Measurements from ENCODE around the gene RAB39A. TPM values are rescaled to one million over a fixed set of nuclear protein-coding genes. Genes with fewer than 3 reads are reported as not detected.
"Not testable (repeated sequence)": the region's sequence is repeated elsewhere in the genome, so short reads cannot be mapped to it uniquely, and the experiment has no call there.

The RAB39A gene
- total RNA-seq, 4 donors from 2014 or later: 0.69 to 2.5 (median 0.77) TPM

DNA sequence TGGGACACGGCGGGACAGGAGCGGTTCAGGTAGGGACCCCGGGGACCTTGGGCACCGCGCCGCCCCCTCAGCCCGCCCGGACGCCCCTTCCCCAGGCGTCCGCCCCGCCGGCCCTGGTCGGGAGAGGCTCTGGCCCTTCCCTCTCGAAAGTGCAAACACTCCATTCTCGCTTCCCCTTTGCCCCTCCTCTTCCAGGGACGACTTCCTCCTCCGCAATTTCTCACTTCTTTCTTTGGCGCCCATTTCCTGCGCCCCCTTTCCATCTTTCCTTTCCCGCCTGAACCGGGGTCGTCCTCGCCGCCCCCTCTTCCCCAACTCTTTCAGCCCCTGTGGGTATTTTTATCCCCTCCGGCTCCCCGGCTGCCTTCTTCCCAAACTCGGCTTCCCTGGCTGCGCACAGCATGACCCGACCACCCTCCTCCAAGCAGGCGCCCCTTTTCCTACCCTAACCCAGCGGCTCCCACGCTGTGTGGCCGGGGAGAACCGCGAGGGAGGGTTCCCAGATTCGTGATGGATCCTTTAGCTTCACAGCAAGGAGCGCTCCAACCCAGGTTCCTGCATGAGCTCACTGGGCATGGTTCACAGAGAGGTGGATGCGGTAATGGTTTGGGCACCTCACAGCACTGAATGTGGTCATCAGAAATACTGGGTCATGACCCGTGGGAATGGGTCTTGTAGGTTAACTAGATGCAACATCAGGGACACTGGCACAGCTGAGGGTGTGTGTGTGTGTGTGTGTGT is 689 bp downstream of the RAB39A start:
- no peak for DNase-seq (ENCODE audit: extremely low spot score)
- H3K27me3 ChIP-seq: peaks cover 0 to 75% (median 21%) of the 10 kb centered on the region in 4 donors
- peak overlapping the region in 3 of 4 donors; percentile 38 to 46 (median 40) for H3K27ac ChIP-seq (replicated peaks in 1 of 4)
- peaks cover 11 to 16% (median 15%) of the 10 kb centered on the region in 4 donors for H3K4me1 ChIP-seq
- TF ChIP-seq POLR2AphosphoS5 (IDR thresholded peaks at IDR 0.05) (no peak), POLR2A (IDR thresholded peaks at IDR 0.05; ENCODE audit: low read depth) (no peak), EP300 (IDR thresholded peaks at IDR 0.05) (no peak)
- TF ChIP-seq, protein P1, sequence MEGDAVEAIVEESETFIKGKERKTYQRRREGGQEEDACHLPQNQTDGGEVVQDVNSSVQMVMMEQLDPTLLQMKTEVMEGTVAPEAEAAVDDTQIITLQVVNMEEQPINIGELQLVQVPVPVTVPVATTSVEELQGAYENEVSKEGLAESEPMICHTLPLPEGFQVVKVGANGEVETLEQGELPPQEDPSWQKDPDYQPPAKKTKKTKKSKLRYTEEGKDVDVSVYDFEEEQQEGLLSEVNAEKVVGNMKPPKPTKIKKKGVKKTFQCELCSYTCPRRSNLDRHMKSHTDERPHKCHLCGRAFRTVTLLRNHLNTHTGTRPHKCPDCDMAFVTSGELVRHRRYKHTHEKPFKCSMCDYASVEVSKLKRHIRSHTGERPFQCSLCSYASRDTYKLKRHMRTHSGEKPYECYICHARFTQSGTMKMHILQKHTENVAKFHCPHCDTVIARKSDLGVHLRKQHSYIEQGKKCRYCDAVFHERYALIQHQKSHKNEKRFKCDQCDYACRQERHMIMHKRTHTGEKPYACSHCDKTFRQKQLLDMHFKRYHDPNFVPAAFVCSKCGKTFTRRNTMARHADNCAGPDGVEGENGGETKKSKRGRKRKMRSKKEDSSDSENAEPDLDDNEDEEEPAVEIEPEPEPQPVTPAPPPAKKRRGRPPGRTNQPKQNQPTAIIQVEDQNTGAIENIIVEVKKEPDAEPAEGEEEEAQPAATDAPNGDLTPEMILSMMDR (IDR thresholded peaks at IDR 0.05): no peak
- H3K4me3 ChIP-seq: peak overlapping the region; percentile 45 to 59 (median 50)
- H3K36me3 ChIP-seq: no peaks in the 10 kb centered on the region
- 3% methylated on average over 41 of the region's 41 CpGs for WGBS
- intact Hi-C loops (cut with DNase I): no loop called here
- no peaks in the 10 kb centered on the region for H3K9me3 ChIP-seq

DNA sequence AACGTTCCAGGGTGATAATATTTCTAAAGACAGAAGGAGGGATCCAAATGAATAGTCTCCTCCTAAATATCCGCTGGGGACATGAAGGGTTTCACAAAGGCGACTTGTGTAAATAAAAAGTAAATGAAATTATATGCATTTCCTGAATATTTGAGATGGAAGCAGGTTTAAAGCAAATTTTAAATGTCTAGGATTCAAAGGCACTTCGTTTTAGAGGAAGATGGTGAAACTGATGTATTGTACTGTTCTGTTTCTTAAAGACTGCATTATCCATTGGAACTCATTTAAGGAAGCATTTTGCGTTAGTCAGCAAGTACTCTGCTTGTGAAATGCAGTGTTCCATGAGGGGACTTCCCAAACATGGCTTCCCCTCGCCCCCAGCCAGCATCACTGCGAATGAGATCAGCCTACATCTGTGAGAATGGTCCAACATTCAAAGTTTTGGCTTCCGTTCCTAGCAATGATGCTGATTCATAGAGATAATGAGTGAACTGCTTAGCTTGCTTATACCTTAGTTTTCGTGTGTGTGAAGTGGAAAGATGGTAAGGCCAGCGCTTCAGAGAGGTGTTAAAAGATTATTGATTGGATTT is 1.5 kb downstream of the RAB39A start:
- Histone ChIP-seq H3K36me3 (no peaks in the 10 kb centered on the region), H3K27me3 (peaks cover 0 to 80% (median 21%) of the 10 kb centered on the region in 4 donors), H3K9me3 (no peaks in the 10 kb centered on the region), H3K4me1 (peaks cover 11 to 16% (median 15%) of the 10 kb centered on the region in 4 donors), H3K27ac (replicated peaks in 1 of 4) (no peak overlapping the region), H3K4me3 (peak overlapping the region in 1 of 4 donors; percentile 59)
- TF ChIP-seq, protein P1 (IDR thresholded peaks at IDR 0.05): no peak
- TF ChIP-seq EP300 (IDR thresholded peaks at IDR 0.05) (no peak), POLR2A (IDR thresholded peaks at IDR 0.05; ENCODE audit: low read depth) (no peak), POLR2AphosphoS5 (IDR thresholded peaks at IDR 0.05) (no peak)
- WGBS: 41% methylated on average over 9 of the region's 10 CpGs
- no peak for DNase-seq (ENCODE audit: extremely low spot score)
- intact Hi-C loops (cut with DNase I): no loop called here

DNA sequence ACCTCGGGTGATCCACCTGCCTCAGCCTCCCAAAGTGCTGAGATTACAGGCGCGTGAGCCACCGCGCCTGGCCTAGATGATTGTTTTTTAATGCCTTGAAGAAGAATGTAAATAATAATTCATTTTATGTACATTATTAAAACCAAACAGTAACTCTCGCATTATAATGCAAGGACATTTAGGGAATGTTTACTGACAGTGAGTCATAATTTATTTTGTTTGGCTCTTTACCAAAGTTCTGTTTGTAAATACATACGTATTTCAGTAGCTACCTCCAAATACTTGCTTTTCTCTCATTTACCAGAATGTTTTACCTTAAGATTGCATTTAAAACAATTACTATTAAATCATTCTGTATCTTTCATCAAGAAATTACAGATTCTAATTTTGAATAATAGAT is 3.0 kb downstream of the RAB39A start:
- Histone ChIP-seq H3K36me3 (no peaks in the 10 kb centered on the region), H3K27me3 (peaks cover 0 to 79% (median 21%) of the 10 kb centered on the region in 4 donors), H3K4me3 (no peak overlapping the region), H3K4me1 (peaks cover 11 to 16% (median 15%) of the 10 kb centered on the region in 4 donors), H3K27ac (replicated peaks in 1 of 4) (no peak overlapping the region), H3K9me3 (no peaks in the 10 kb centered on the region)
- intact Hi-C loops (cut with DNase I): no loop called here
- no peak for TF ChIP-seq POLR2AphosphoS5 (IDR thresholded peaks at IDR 0.05)
- TF ChIP-seq, protein P1 (IDR thresholded peaks at IDR 0.05): no peak
- no peak for TF ChIP-seq EP300 (IDR thresholded peaks at IDR 0.05)
- no peak for TF ChIP-seq POLR2A (IDR thresholded peaks at IDR 0.05; ENCODE audit: low read depth)
- WGBS: 86% methylated on average over 7 of the region's 7 CpGs
- DNase-seq (ENCODE audit: extremely low spot score): no peak

DNA sequence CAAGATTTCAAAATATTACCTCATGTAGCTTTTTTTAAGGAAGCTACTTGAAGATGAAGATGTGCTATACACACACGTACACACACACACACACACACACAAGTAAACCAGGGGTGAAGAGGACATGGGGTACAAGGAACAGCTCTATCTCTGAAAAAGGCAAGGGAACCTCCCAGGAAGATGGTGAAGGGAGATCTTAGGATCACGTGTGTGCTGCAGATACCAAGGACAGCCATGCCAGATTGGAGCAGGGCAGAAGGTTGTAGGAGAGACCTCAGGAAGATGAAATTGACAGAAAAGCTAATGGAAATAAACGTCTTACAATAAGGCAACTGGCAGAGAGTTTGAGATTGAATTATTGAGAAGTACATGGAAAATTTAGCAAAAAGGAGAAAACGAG is 19.7 kb downstream of the RAB39A start:
- H3K4me1 ChIP-seq: no peaks in the 10 kb centered on the region
- whole genome bisulfite sequencing: 84% methylated on average over 4 of the region's 4 CpGs
- intact Hi-C loops (cut with DNase I): no loop called here
- DNase-seq (ENCODE audit: extremely low spot score): no peak
- H3K36me3 ChIP-seq: no peaks in the 10 kb centered on the region
- no peaks in the 10 kb centered on the region for H3K9me3 ChIP-seq
- no peak overlapping the region for H3K27ac ChIP-seq (replicated peaks in 1 of 4)
- no peak overlapping the region for H3K4me3 ChIP-seq
- H3K27me3 ChIP-seq: no peaks in the 10 kb centered on the region
- TF ChIP-seq POLR2A (IDR thresholded peaks at IDR 0.05; ENCODE audit: low read depth) (no peak), POLR2AphosphoS5 (IDR thresholded peaks at IDR 0.05) (no peak), EP300 (IDR thresholded peaks at IDR 0.05) (no peak)
- TF ChIP-seq, protein P1 (IDR thresholded peaks at IDR 0.05): no peak

DNA sequence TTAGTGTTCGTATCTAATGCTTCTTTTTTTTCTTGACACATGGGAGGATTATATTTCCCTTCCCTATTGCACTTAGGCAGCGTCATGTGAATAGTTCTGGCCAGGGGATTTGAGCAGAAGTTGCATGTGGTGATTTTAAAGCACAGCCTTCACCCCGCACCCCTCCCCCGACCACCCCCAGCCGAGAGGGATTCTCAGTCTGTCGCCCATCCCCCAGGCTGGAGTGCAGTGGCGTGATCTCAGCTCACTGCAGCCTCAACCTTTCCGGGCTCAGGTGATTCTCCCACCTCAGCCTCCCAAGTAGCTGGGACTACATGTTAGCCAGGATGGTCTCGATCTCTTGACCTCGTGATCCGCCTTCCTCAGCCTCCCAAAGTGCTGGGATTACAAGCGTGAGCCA is 20.1 kb downstream of the RAB39A start:
- H3K36me3 ChIP-seq; DNase-seq (ENCODE audit: extremely low spot score); intact Hi-C loops (cut with DNase I); H3K9me3 ChIP-seq; H3K27me3 ChIP-seq; H3K4me1 ChIP-seq; H3K4me3 ChIP-seq; H3K27ac ChIP-seq (replicated peaks in 1 of 4): not testable (repeated sequence)
- 83% methylated on average over 11 of the region's 12 CpGs for WGBS
